Fibroblast of pulmonary artery (primary cell): ENCODE data around the gene SMIM27.

ENCODE experiments used
- DNase-seq: peaks from one replicate; pipeline ENCODE4 v3.0.0-alpha.2; 2010; ENCODE audit warnings: low read depth
- H3K4me3 ChIP-seq: replicated peaks from 2 replicates; pipeline ENCODE4 v1.5.1; 2011; ENCODE audit warnings: low read depth, mild to moderate bottlenecking, control low read depth, low read length, moderate library complexity
- TF ChIP-seq, protein P1 (sequence below): IDR thresholded peaks from 2 replicates; pipeline ENCODE4 v1.5.1; 2011; ENCODE audit warnings: mild to moderate bottlenecking, control low read depth, low read length, inconsistent platforms; ENCODE audit errors: missing control alignments

Gene SMIM27

DNA sequence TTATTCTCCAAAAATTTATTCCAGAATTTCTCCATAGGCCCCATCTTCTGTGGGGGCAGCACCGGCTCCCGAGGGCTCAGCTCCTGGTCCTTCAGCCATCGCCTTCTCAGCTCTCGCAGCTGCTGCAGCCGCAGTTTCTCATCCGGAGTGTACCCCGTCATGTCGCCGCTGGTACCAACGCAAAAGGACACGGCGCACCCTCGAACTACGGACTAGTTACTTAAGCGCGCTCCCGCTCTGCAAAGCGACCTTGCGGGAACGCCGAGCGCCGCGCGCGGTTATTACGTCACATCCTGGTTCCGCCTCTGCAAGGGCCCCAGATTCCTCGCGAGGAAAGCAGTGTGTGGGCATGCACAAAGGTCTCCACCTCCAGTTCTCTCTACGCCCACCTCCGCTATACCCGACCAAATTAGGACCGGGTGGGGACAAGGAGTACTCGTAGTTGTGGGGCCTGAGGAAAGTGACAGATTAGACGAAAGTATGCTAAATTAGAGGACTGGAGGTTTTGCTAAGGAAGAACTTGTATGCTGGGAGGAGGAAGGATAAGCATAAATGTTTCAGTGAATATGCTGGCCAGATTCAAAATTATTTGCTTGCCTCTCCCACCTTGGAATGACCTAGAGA is 20.9 kb downstream of the SMIM27 start, which contains the start of gene NDUFB6:
TSS of gene NDUFB6 (minus strand) at position 260 of the 624 bp plus-strand sequence. CDS start at position 161, 99 bp downstream.
- peak within 1 kb of the TSS; percentile 84 for H3K4me3 ChIP-seq
- DNase-seq: peak; percentile 95
- TF ChIP-seq, protein P1, sequence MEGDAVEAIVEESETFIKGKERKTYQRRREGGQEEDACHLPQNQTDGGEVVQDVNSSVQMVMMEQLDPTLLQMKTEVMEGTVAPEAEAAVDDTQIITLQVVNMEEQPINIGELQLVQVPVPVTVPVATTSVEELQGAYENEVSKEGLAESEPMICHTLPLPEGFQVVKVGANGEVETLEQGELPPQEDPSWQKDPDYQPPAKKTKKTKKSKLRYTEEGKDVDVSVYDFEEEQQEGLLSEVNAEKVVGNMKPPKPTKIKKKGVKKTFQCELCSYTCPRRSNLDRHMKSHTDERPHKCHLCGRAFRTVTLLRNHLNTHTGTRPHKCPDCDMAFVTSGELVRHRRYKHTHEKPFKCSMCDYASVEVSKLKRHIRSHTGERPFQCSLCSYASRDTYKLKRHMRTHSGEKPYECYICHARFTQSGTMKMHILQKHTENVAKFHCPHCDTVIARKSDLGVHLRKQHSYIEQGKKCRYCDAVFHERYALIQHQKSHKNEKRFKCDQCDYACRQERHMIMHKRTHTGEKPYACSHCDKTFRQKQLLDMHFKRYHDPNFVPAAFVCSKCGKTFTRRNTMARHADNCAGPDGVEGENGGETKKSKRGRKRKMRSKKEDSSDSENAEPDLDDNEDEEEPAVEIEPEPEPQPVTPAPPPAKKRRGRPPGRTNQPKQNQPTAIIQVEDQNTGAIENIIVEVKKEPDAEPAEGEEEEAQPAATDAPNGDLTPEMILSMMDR: no peak

DNA sequence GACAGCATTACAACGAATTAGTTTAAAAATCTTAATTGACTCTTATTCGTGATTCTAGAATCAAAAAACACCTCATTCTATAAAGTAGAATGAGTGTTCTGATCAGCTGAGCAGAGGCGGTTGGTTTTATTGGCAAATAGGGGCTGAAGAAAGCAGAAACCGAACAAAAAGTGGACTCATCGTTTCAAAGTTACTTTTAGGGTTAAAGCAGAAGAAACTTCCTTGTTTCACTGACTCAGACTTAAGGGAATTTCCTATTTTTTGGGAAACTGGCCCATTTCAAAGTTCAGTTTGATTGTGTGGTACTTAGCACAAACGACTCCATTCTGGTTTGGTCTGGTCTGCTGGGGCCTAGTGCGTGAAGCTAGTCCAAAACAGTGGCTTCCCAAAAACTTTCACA is 21.7 kb downstream of the SMIM27 start:
- H3K4me3 ChIP-seq: no peak overlapping the region
- no peak for DNase-seq

DNA sequence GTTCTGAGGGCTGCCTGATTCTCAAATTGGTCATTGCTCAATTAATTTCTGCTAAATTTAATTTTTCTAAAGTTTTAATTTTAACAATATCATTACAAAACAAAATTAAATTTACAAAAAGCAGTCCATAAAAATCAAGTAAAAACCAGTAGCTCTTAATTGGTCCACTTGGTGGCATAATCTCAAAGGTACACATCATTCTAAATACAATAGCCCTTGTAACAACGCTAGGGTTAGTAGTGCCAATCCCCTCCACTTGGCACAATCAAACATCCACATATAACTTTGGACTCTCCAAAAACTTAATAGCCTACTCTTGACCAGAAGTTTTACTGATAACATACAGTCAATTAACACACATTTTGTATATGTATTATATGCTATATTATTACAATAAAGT is 22.7 kb downstream of the SMIM27 start:
- TF ChIP-seq, protein P1: no peak
- no peak for DNase-seq

More for the DNA sequence above, 21.7 kb downstream of the SMIM27 start:
- TF ChIP-seq, protein P1: no peak

DNA sequence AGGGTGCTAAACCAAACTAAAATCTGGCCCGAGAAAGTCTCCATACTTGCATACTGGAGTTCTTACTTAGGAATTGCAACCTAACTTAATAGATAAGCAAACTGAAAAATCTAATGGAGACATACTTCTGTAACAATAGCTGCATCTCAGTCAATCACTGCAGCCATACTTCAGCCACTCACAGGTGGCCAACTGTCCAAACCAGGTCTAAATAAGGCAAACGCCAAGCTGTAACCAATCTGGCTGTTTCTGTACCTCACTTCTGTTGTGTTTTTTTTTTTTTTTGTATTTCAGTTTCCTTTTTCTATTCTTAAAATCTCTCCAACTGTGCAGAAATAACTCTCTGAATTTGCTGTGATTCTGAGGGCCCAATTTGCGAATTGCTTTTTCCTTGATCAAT is 25.2 kb downstream of the SMIM27 start:
- DNase-seq: no peak
- no peak overlapping the region for H3K4me3 ChIP-seq
- TF ChIP-seq, protein P1: no peak

More for the DNA sequence above, 22.7 kb downstream of the SMIM27 start:
- H3K4me3 ChIP-seq: no peak overlapping the region

DNA sequence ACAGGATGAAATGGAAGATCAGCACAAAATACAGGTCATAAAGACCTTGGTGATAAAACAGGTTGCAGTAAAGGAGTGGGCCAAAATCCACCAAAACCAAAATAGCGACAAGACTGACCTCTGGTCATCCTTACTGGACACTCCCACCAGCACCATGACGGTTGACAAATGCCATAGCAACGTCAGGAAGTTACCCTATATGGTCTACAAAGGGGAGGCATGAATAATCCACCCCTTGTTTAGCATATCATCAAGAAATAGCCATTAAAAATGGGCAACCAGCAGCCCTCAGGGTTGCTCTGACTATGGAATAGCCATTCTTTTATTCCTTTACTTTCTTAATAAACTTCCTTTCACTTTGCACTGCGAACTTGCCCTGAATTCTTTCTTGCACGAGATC is 26.8 kb downstream of the SMIM27 start:
- H3K4me3 ChIP-seq: no peak overlapping the region
- TF ChIP-seq, protein P1: no peak
- DNase-seq: no peak

DNA sequence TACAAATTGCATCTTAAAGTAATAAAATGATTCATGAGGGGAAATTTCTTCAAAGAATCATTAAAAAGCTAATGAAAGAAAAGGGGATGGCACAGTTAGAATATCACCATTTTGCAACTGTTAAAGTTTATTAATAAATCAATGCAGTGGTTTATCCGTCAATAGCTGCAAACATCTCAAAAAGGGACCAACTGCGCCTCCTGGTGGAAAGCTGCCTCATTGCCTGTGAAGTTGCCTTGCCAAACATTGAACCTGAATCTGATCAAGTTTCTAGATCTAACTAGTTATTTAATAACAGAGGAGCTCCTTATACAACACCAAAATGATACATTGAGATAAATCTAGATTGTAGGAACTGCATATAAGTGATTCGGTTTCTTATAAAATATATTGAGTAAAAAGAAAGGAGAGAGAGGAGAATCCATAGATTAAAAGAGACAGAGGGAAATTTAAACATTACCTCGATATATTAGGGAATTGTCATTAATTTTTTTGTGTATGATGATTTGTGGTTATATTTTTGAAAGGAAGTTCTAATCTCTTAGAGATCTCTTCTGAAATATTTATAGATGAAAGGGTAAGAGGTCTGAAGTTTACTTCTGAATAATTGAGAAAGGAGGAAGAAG is 27.7 kb downstream of the SMIM27 start:
- H3K4me3 ChIP-seq: no peak overlapping the region
- TF ChIP-seq, protein P1: peak; percentile 98
- DNase-seq: peak; percentile 77
